ENCODE measurements around the gene SERPINE3. TPM values are rescaled to one million over a fixed set of nuclear protein-coding genes. Genes with fewer than 3 reads are reported as not detected.

SERPINE3 gene
- total and polyA plus RNA-seq, 4 donors: 0.63 TPM; not detected in 3

GRCh38 chr13:51317262-51317661, 22.2 kb upstream of the SERPINE3 start:
- no peaks in the 10 kb centered on the region for H3K36me3 ChIP-seq (ENCODE audit: control insufficient read depth in 4 of 4, insufficient read depth in 3 of 4, low read depth in 1 of 4, low read length in 3 of 4)
- H3K9me3 ChIP-seq (ENCODE audit: control insufficient read depth in 4 of 4, low read length in 3 of 4): no peaks in the 10 kb centered on the region
- WGBS: 76% methylated on average over 1 of the region's 1 CpG
- TF ChIP-seq YY1 (IDR thresholded peaks at IDR 0.05): no peak
- no peak for TF ChIP-seq TAF1 (conservative IDR thresholded peaks at IDR 0.05)
- TF ChIP-seq RXRA (IDR thresholded peaks at IDR 0.05): no peak
- TF ChIP-seq FOXA1 (IDR thresholded peaks at IDR 0.05): no peak
- no peak for TF ChIP-seq NR2F2 (IDR thresholded peaks at IDR 0.05)
- TF ChIP-seq HNF4A (conservative IDR thresholded peaks at IDR 0.05): no peak
- no peak for TF ChIP-seq FOXA2 (IDR thresholded peaks at IDR 0.05)
- TF ChIP-seq ZBTB33 (IDR thresholded peaks at IDR 0.05): no peak
- no peak overlapping the region for H3K4me3 ChIP-seq (ENCODE audit: low read depth in 1 of 3, low read length in 3 of 3)
- H3K4me1 ChIP-seq (ENCODE audit: control insufficient read depth in 4 of 4, insufficient read depth in 4 of 4, low read length in 3 of 4): no peaks in the 10 kb centered on the region
- no peak overlapping the region for H3K9ac ChIP-seq (ENCODE audit: low read depth in 1 of 2, low read length in 2 of 2)
- H3K27ac ChIP-seq (ENCODE audit: low read depth in 1 of 2, low read length in 2 of 2): no peak overlapping the region
- no peaks in the 10 kb centered on the region for H3K27me3 ChIP-seq (ENCODE audit: control insufficient read depth in 4 of 4, insufficient read depth in 4 of 4, low read length in 3 of 4)
- DNase-seq (ENCODE audit: low spot score): no peak

- Histone ChIP-seq H3K27me3 (ENCODE audit: control insufficient read depth in 4 of 4, insufficient read depth in 4 of 4, low read length in 3 of 4) (no peaks in the 10 kb centered on the region), H3K9ac (ENCODE audit: low read depth in 1 of 2, low read length in 2 of 2) (no peak overlapping the region), H3K36me3 (ENCODE audit: control insufficient read depth in 4 of 4, insufficient read depth in 3 of 4, low read depth in 1 of 4, low read length in 3 of 4) (no peaks in the 10 kb centered on the region), H3K4me3 (ENCODE audit: low read depth in 1 of 3, low read length in 3 of 3) (no peak overlapping the region), H3K27ac (ENCODE audit: low read depth in 1 of 2, low read length in 2 of 2) (no peak overlapping the region), H3K9me3 (ENCODE audit: control insufficient read depth in 4 of 4, low read length in 3 of 4) (no peaks in the 10 kb centered on the region), H3K4me1 (ENCODE audit: control insufficient read depth in 4 of 4, insufficient read depth in 4 of 4, low read length in 3 of 4) (no peaks in the 10 kb centered on the region)
- DNase-seq (ENCODE audit: low spot score): no peak
- no peak for TF ChIP-seq ZBTB33 (IDR thresholded peaks at IDR 0.05)
- no peak for TF ChIP-seq FOXA1 (IDR thresholded peaks at IDR 0.05)
- no peak for TF ChIP-seq CTCF (IDR thresholded peaks at IDR 0.05; ENCODE audit: low read depth, low read length, missing input control)
- no peak for TF ChIP-seq HNF4A (conservative IDR thresholded peaks at IDR 0.05)
- no peak for TF ChIP-seq MAX (IDR thresholded peaks at IDR 0.05)
- no peak for TF ChIP-seq SP1 (IDR thresholded peaks at IDR 0.05)
- no peak for TF ChIP-seq HNF4G (IDR thresholded peaks at IDR 0.05)
- no peak for TF ChIP-seq GABPA (IDR thresholded peaks at IDR 0.05 in 1 of 2, conservative IDR thresholded peaks at IDR 0.05 in 1 of 2)
- TF ChIP-seq EGR1 (IDR thresholded peaks at IDR 0.05; ENCODE audit: low read depth in 2 of 2): no peak
- no peak for TF ChIP-seq NR2F2 (IDR thresholded peaks at IDR 0.05)
- TF ChIP-seq ATF3 (IDR thresholded peaks at IDR 0.05): no peak
- no peak for TF ChIP-seq TAF1 (conservative IDR thresholded peaks at IDR 0.05)
- no peak for TF ChIP-seq FOXA2 (IDR thresholded peaks at IDR 0.05)
- no peak for TF ChIP-seq YY1 (IDR thresholded peaks at IDR 0.05)
- 92% methylated on average over 2 of the region's 2 CpGs for WGBS
Observed at GRCh38 chr13:51318015-51318414, 21.5 kb upstream of the SERPINE3 start.
